IPS DF 6.9 (cell line): Measurements from ENCODE around the gene TLDC2.
"Not testable (repeated sequence)": the region's sequence is repeated elsewhere in the genome, so short reads cannot be mapped to it uniquely, and the experiment has no call there.

Experiments used
- DNase-seq: peaks from one replicate; pipeline ENCODE4 v3.0.0-alpha.2; 2013; ENCODE audit warnings: low read depth, low spot score
- H3K27ac ChIP-seq: one replicate; pipeline ENCODE4 v1.5.1; 2013; ENCODE audit warnings: low read length, control low read depth
- H3K27me3 ChIP-seq: 2 replicates; pipeline ENCODE4 v1.6.1; 2013; ENCODE audit warnings: mild to moderate bottlenecking, low read length; ENCODE audit not compliant: control insufficient read depth, insufficient read depth
- H3K36me3 ChIP-seq: 2 replicates; pipeline ENCODE4 v1.6.1; 2013; ENCODE audit warnings: low read length; ENCODE audit not compliant: control insufficient read depth, insufficient read depth
- H3K4me1 ChIP-seq: 2 replicates; pipeline ENCODE4 v1.6.1; 2013; ENCODE audit warnings: low read length; ENCODE audit not compliant: control insufficient read depth, insufficient read depth
- H3K4me3 ChIP-seq: 2 replicates; pipeline ENCODE4 v1.5.1; 2013; ENCODE audit warnings: mild to moderate bottlenecking, low read length
- H3K9me3 ChIP-seq: 2 replicates; pipeline ENCODE4 v1.6.1; 2013; ENCODE audit warnings: low read length, inconsistent platforms; ENCODE audit not compliant: control insufficient read depth, insufficient read depth
- WGBS: extraction: QIAGEN DNeasy Blood & Tissue Kit; methylation state at CpG from one replicate; pipeline ENCODE4 v1.1.7; 2013; ENCODE audit warnings: mixed read lengths, missing lambda C conversion rate; ENCODE audit not compliant: insufficient read length, insufficient coverage; 5-methylcytosine and 5-hydroxymethylcytosine counted together

TLDC2 gene

DNA sequence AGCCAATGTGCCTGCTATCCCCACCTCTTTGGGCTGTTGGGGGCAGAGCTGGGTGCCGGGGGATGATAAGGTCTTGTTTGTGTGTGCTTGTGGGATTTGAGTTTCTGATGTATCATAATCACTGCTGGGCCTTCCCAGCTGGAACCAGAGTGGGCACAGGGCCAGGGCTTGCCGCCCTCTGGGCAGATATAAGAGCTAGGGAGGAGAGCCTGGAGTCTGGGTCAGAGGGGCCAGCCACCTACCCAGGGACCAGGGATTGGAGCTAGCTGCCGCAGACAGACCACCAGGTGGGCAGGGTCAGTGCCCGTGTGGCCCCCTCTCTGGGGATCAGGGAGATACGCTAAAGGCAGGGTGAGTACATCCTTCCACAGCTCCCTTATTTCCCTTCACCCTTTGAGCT, 3.1 kb upstream of the TLDC2 start:
- Histone ChIP-seq H3K27me3 (no peaks in the 10 kb centered on the region), H3K27ac (no peak overlapping the region), H3K4me1 (no peaks in the 10 kb centered on the region), H3K9me3 (no peaks in the 10 kb centered on the region), H3K4me3 (no peak overlapping the region), H3K36me3 (no peaks in the 10 kb centered on the region)
- whole genome bisulfite sequencing: no CpG with 5 or more reads among the region's 5 CpGs
- DNase-seq: no peak

GRCh38 chr20:36873498-36874189, 2.3 kb upstream of the TLDC2 start:
- no peaks in the 10 kb centered on the region for H3K4me1 ChIP-seq
- WGBS: no CpG with 5 or more reads among the region's 13 CpGs

GRCh38 chr20:36875093-36875492, 845 bp upstream of the TLDC2 start:
- not testable (repeated sequence) for H3K27me3 ChIP-seq, H3K9me3 ChIP-seq, H3K36me3 ChIP-seq, H3K4me3 ChIP-seq, DNase-seq, H3K27ac ChIP-seq, H3K4me1 ChIP-seq
- whole genome bisulfite sequencing: no CpG with 5 or more reads among the region's 5 CpGs

More at GRCh38 chr20:36873498-36874189, 2.3 kb upstream of the TLDC2 start:
- Histone ChIP-seq H3K27ac (no peak overlapping the region), H3K4me3 (no peak overlapping the region), H3K36me3 (no peaks in the 10 kb centered on the region), H3K27me3 (no peaks in the 10 kb centered on the region), H3K9me3 (no peaks in the 10 kb centered on the region)
- no peak for DNase-seq

- Histone ChIP-seq H3K4me3 (no peak overlapping the region), H3K27ac (no peak overlapping the region), H3K27me3 (no peaks in the 10 kb centered on the region), H3K36me3 (no peaks in the 10 kb centered on the region), H3K4me1 (no peaks in the 10 kb centered on the region), H3K9me3 (no peaks in the 10 kb centered on the region)
- DNase-seq: no peak
- WGBS: 100% methylated on average over 1 of the region's 3 CpGs
Observed at GRCh38 chr20:36876473-36876833, 515 bp downstream of the TLDC2 start.

- no peak for DNase-seq
- H3K27ac ChIP-seq: no peak overlapping the region
- H3K4me3 ChIP-seq: no peak overlapping the region
- H3K27me3 ChIP-seq: no peaks in the 10 kb centered on the region
- no peaks in the 10 kb centered on the region for H3K4me1 ChIP-seq
- WGBS: no CpG with 5 or more reads among the region's 10 CpGs
- no peaks in the 10 kb centered on the region for H3K9me3 ChIP-seq
- H3K36me3 ChIP-seq: no peaks in the 10 kb centered on the region
Observed at GRCh38 chr20:36878941-36879340, 3.0 kb downstream of the TLDC2 start.

GRCh38 chr20:36880741-36881250, 4.9 kb downstream of the TLDC2 start:
- no peaks in the 10 kb centered on the region for H3K27me3 ChIP-seq
- H3K36me3 ChIP-seq: no peaks in the 10 kb centered on the region
- H3K4me3 ChIP-seq: no peak overlapping the region
- WGBS: no CpG with 5 or more reads among the region's 11 CpGs
- no peak overlapping the region for H3K27ac ChIP-seq
- H3K4me1 ChIP-seq: no peaks in the 10 kb centered on the region
- no peak for DNase-seq
- no peaks in the 10 kb centered on the region for H3K9me3 ChIP-seq

DNA sequence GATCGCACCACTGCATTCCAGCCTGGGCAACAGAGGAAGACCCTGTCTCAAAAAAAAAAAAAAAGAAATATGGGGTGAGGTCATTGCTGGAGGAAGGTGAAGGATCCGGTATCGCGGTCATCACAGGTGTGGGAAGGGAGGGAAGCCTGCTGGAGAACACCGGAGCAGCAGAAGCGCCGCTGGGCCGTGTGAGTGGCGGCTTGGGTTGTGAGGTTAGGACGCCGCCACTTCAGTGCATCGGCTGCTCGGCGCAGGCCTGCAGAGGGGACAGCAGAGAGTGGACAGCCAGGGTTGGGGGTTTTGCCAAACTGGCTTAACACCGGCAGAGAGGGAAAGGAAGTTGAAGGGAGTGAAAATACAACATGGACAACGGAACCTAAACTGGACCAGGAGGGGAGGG, 5.4 kb downstream of the TLDC2 start:
- no CpG with 5 or more reads among the region's 16 CpGs for WGBS
- Histone ChIP-seq H3K9me3 (no peaks in the 10 kb centered on the region), H3K4me1 (no peaks in the 10 kb centered on the region), H3K27ac (no peak overlapping the region), H3K4me3 (no peak overlapping the region), H3K27me3 (no peaks in the 10 kb centered on the region), H3K36me3 (no peaks in the 10 kb centered on the region)
- no peak for DNase-seq

- H3K27ac ChIP-seq: no peak overlapping the region
- no CpG with 5 or more reads among the region's 4 CpGs for WGBS
- DNase-seq: no peak
- no peaks in the 10 kb centered on the region for H3K36me3 ChIP-seq
- peaks cover 2% of the 10 kb centered on the region; the same call in 1 of the 2 replicates for H3K4me1 ChIP-seq
- no peaks in the 10 kb centered on the region for H3K27me3 ChIP-seq
- H3K9me3 ChIP-seq: no peaks in the 10 kb centered on the region
- H3K4me3 ChIP-seq: no peak overlapping the region
Observed at GRCh38 chr20:36881888-36882287, 6.0 kb downstream of the TLDC2 start.

GRCh38 chr20:36883977-36884535, 8.1 kb downstream of the TLDC2 start:
- DNase-seq: no peak
- no CpG with 5 or more reads among the region's 6 CpGs for WGBS

DNA sequence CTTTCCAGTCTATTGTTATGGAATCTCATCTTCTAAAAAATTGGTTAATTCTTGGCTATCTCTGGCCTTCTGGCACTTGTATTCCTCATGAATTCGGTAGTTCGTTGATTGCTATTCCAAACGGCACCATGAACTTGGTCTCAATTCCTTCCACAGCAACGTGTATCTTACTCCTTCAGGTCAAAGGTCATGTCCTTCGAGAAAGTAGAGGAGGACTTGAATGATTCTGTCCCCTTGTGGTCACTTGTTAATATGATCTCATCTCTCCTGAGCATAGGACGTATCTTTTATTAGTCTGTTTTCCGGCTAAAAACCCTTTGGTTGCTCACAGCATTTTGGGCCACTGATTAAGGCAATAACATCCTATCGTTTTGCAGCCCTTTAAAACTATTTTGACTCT, 9.4 kb downstream of the TLDC2 start:
- WGBS: no CpG with 5 or more reads among the region's 8 CpGs
- no peak for DNase-seq

More at GRCh38 chr20:36883977-36884535, 8.1 kb downstream of the TLDC2 start:
- Histone ChIP-seq H3K27me3 (no peaks in the 10 kb centered on the region), H3K4me3 (no peak overlapping the region), H3K4me1 (peaks cover 7% of the 10 kb centered on the region; the same call in 1 of the 2 replicates), H3K36me3 (no peaks in the 10 kb centered on the region), H3K9me3 (no peaks in the 10 kb centered on the region), H3K27ac (no peak overlapping the region)

More for the DNA sequence above, 9.4 kb downstream of the TLDC2 start:
- H3K27me3 ChIP-seq: no peaks in the 10 kb centered on the region
- no peak overlapping the region for H3K27ac ChIP-seq
- peaks cover 7% of the 10 kb centered on the region; the same call in 1 of the 2 replicates for H3K4me1 ChIP-seq
- H3K9me3 ChIP-seq: no peaks in the 10 kb centered on the region
- H3K36me3 ChIP-seq: no peaks in the 10 kb centered on the region
- H3K4me3 ChIP-seq: no peak overlapping the region
